GM18508 (cell line): Measurements from ENCODE around the gene ADAMTS7.
"Not testable (repeated sequence)": the region's sequence is repeated elsewhere in the genome, so short reads cannot be mapped to it uniquely, and the experiment has no call there.

ENCODE experiments used
- ATAC-seq: cut with Tn5 transposase; IDR thresholded peaks from one replicate; pipeline ENCODE4 v1.9.1; 2021; ENCODE audit warnings: moderate number of reproducible peaks; ENCODE audit not compliant: insufficient read depth, unreplicated experiment

Gene ADAMTS7

DNA sequence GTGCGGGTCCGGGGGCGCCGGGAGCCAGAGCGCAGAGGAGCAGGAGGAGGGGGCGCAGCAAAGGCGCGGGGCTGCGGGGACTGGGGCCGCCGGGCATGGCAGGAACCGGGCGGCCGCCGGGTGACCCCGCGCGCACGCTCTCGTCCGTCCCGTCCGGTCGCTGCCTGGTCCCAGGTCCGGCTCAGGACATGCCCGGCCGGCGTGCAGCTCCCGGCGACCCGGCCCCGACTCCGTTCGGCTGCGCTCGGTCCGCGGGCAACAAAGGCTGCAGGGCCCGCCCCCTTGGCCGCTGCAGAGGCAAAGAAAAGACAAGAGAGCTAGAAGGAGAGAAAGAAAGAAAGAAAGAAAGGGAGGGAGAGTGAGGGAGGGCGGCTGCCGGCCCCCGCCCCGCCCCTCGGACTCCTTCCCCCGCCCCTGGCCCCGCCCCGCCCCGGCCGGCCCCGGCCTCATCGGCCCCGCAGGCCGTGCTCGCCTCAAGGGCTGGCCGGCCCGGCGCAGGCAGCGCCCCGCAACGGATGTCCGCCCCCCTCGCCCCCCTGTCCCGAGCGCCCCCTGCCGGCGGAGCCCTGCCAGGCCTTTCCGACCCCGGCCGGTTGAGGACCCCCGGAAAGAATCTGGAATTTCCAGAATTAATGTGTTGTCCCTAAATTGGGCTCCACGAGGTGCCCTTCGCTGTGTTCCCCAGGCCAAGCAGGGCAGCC lies at the start of gene ADAMTS7:
Gene ADAMTS7 (minus strand): TSS at position 341 of the 701 bp plus-strand sequence. CDS start 244 bp downstream, at position 97.
- no peak for ATAC-seq

DNA sequence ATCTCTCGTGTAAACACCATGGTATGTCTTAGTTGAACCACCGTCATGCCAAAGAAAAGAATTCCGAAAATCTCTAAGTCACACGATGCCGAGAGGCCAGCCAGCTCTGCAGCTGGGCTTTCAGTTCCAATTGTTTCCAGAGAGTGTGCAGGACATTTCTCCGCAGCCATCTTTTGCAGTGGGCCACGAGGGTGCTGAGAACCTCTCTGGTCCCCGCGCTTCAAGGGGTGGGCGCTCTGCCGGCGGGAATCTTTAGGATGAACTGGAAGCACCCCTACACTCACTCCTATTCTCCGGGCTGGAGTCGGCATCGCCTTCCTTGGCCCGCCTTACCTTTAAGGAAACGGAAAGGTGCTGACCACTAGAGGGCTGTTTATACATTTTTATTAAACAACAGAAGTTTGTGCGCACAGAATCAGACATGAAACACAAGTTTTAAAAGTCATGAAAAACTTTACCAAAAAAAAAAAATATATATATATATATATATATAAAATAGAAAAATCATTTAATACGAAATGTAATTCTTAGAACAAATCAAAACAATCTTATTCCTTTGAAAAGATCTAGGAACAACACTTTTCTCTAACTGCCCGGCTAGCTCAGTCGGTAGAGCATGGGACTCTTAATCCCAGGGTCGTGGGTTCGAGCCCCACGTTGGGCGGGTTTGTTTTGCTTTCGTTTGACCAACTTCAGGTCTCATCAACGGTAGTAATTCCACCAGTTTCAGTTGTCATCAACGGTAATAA lies 48.9 kb upstream of the ADAMTS7 start:
- no peak for ATAC-seq

DNA sequence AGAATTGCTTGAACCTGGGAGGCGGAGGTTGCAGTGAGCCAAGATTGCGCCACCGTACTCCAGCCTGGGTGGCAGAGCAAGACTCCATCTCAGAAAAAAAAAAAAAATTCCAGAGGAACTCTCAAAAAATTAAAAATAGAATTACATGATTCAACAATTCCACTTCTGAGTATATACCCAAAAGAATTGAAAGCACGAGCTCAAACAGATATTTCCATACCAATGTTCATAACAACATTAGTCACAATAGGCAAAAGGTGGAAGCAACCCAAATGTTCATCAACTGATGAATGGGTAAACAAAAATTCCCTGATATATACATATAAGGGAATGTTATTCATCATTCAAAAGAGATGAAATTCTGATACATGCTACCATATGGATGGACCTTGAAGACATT lies 44.5 kb upstream of the ADAMTS7 start:
- no peak for ATAC-seq

GRCh38 chr15:78854833-78855372 lies 43.6 kb upstream of the ADAMTS7 start:
- no peak for ATAC-seq

DNA sequence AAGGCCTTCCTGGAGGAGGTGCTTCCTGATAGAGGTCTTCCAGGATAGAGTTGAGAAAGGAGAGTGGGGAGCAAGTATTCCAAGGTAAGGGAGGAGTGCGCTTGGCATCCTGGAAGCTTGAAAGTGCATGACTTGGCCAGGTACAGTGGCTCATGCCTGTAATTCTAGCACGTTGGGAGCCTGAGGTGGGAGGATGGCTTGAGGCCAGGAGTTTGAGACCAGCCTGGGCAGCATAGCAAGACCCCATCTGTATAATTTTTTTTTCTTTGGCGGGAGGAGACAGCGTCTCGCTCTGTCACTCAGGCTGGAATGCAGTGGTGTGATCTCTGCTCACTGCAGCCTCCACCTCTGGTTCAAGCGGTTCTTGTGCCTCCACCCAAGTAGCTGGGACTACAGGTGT lies 42.2 kb upstream of the ADAMTS7 start:
- ATAC-seq = no peak

DNA sequence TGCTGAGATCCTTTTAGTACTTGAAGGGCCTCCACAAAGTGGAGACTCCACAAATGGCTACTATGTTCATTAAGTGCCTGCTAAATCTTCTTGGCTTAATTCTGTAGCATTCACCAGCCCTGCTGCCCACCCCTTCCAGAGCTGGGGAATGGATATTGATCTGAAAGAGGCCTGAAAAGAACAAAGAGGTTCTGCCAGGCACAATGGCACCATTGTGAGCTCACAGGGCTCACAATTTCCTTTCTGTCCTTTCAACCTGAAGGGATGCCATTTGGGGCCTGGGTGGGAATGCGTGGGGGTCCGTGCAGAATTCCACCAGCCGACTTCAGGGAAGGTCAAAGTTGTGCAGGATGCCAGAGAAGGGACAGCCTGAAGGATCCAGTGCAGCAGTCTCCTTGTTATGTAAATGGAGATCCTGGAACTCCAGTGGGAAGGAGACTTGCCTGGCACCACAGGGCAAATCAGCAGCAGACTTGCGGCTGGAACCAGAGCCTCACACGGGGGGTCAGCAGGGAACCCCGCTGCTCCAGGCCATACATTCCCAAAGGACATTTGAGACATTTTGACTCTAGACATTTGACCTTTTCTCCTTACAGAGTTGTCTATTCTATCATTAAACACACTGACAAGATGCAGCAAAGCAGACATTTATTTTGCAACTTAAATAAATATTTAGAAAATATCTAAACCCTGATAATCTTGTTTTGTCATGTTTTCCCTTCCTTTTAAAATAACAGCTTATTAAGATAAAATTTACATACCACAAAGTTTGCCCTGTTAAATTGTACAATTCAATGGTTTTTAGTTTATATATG lies 39.9 kb upstream of the ADAMTS7 start:
- ATAC-seq = no peak

DNA sequence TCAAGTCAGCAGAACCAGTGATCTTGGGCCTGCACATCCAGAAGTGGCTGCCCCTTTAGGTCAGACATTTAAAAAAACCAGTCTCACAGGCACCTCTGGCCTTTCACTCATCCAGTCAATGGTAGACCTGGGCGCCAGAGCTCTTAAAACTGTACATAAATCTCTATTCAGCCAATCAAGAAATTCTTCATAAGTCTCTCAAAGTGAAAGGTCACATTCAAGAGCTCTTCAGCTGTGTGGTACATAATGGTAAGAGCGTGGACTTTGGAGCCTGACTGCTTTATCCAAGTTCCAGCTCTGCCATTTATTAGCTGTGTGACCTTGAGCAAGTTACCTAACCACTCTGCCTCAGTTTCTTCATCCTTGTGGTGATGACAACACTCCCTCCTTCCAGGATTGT lies 39.1 kb upstream of the ADAMTS7 start:
- ATAC-seq = no peak

DNA sequence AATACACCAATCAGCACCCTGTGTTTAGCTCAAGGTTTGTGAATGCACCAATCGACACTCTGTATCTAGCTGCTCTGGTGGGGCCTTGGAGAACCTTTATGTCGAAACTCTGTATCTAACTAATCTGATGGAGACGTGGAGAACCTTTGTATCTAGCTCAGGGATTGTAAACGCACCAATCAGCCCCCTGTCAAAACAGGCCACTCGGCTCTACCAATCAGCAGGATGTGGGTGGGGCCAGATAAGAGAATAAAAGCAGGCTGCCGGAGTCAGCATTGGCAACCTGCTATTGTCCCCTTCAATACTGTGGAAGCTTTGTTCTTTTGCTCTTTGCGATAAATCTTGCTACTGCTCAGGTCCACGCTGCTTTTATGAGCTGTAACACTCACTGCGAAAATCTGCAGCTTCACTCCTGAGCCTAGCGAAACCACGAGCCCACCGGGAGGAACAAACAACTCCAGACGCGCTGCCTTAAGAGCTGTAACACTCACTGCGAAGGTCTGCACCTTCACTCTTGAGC lies 36.2 kb upstream of the ADAMTS7 start:
- ATAC-seq = not testable (repeated sequence)

DNA sequence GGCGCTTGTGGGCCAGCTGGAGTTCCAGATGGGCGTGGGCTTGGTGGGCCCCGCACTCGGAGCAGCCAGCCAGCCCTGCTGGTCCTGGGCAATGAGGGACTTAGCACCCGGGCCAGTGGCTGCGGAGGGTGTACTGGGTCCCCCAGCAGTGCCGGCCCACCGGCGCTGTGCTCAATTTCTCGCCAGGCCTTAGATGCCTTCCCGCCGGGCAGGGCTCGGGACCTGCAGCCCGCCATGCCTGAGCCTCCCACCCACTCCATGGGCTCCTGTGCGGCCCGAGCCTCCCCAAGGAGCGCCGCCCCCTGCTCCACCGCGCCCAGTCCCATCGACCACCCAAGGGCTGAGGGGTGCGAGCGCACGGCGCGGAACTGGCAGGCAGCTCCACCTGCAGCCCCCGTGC lies 35.6 kb upstream of the ADAMTS7 start:
- not testable (repeated sequence) for ATAC-seq

- no peak for ATAC-seq
Observed at GRCh38 chr15:78842519-78842918, 31.3 kb upstream of the ADAMTS7 start.

DNA sequence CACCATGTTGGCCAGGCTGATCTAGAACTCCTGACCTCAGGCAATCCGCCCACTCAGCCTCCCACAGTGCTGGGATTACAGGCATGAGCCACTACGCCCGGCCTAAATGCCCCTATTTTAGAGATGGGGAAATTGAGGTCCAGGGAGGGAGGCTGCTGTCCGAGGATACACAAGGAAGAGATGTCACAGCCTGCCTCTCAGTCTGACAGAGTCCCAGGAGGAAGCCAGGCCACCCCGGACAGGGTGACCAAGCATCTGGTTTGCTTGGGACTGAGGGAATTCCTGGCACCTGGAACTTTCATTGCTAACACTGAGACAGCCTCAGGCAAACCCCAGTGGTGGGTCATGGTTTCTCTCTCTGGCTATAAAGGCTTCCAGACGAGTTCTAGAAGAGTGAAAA lies 30.6 kb upstream of the ADAMTS7 start:
- no peak for ATAC-seq

DNA sequence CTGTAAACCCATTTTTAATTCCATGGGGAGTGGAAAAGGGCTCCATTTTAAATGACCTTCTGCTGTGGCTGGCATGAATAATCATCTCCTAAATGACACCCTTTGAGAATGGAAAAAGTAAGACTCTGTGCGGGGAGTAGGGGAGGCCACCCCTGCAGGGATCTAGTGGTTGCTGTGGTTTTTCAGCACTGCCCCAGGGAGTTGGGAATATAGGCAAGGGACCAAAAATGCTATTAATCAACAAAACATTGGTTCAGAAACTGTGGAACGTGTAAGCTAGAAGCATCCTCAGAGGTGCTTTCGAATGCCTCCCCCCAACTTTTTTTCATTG lies 30.1 kb upstream of the ADAMTS7 start:
- ATAC-seq = no peak

GRCh38 chr15:78840661-78841375 lies 29.6 kb upstream of the ADAMTS7 start:
- no peak for ATAC-seq

- not testable (repeated sequence) for ATAC-seq
Observed at GRCh38 chr15:78839151-78839550, 27.9 kb upstream of the ADAMTS7 start.

GRCh38 chr15:78838489-78838888 lies 27.2 kb upstream of the ADAMTS7 start:
- ATAC-seq = no peak

DNA sequence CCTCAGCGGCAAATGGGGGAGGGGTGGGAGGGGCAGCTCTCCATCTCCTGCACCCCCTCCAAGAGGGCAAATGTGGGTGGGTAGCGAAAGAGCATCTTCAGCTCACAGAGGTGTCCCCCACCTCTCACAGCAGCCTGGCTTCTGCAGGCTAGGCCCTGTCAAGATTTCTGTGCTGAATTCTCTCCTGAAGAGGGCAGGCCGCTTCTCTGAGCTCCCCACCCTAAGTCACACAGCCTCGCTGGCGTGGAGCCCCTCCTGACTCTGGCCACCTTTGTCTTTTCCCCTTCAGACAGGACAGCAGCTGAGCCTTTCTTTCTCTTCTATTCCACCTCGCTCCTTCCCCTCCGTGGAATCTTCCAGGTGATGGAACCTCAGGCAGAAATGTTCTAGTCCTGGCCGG lies 26.3 kb upstream of the ADAMTS7 start:
- ATAC-seq = no peak

GRCh38 chr15:78837131-78837530 lies 25.9 kb upstream of the ADAMTS7 start:
- no peak for ATAC-seq

DNA sequence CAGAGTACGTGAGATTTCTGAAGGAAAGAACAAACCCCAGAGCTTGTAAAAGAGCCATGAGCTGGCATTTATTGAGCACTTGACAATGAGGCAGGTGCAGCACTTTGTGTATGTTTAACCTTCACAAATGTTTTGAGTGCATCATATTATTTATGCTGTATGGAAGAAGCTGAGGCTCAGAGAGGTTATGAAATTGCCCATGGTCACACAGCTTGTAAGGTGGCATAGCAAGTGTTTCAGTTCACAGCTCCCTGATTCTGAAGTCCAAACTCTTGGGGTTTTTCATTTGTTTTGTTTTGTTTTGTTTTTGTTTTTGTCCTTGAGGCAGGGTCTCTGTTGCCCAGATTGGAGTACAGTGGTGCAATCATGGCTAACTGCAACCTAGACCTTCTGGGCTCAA lies 25.1 kb upstream of the ADAMTS7 start:
- ATAC-seq = no peak

GRCh38 chr15:78831229-78832207 lies 20.3 kb upstream of the ADAMTS7 start:
- ATAC-seq = no peak
